HEK293T (cell line): ENCODE results near the gene COL1A2.

Experiments used
- FOXA1 ChIP-seq: fragments of 450-650 bp; IDR thresholded peaks from 2 replicates; pipeline ENCODE4 v1.6.1; 2016; ENCODE audit warnings: mild to moderate bottlenecking
- FOXK2 ChIP-seq: fragments of 450-650 bp; IDR thresholded peaks from 2 replicates; pipeline ENCODE4 v1.6.1; 2016; ENCODE audit warnings: mild to moderate bottlenecking
- FOXM1 ChIP-seq: fragments of 450-650 bp; IDR thresholded peaks from 2 replicates; pipeline ENCODE4 v1.6.1; 2017; ENCODE audit warnings: mild to moderate bottlenecking, borderline replicate concordance
- LEF1 ChIP-seq: fragments of 450-650 bp; IDR thresholded peaks from 2 replicates; pipeline ENCODE4 v1.6.1; 2017; ENCODE audit warnings: mild to moderate bottlenecking, borderline replicate concordance
- NFRKB ChIP-seq: fragments of 450-650 bp; IDR thresholded peaks from 2 replicates; pipeline ENCODE4 v1.6.1; 2016; ENCODE audit warnings: mild to moderate bottlenecking, moderate library complexity
- SP1 ChIP-seq: fragments of 450-650 bp; IDR thresholded peaks from 2 replicates; pipeline ENCODE4 v1.6.1; 2017
- TARDBP ChIP-seq: fragments of 450-650 bp; IDR thresholded peaks from 2 replicates; pipeline ENCODE4 v1.6.1; 2016

- no peak for TF ChIP-seq FOXA1
- TF ChIP-seq FOXK2, result no peak
- TF ChIP-seq LEF1, result no peak
- no peak for TF ChIP-seq SP1
- no peak for TF ChIP-seq TARDBP
- no peak for TF ChIP-seq FOXM1
- no peak for TF ChIP-seq NFRKB
These were observed 41.4 kb downstream of the COL1A2 start for GRCh38 chr7:94436018-94436604.
